ENCODE data around the gene IAPP.

IAPP gene

DNA sequence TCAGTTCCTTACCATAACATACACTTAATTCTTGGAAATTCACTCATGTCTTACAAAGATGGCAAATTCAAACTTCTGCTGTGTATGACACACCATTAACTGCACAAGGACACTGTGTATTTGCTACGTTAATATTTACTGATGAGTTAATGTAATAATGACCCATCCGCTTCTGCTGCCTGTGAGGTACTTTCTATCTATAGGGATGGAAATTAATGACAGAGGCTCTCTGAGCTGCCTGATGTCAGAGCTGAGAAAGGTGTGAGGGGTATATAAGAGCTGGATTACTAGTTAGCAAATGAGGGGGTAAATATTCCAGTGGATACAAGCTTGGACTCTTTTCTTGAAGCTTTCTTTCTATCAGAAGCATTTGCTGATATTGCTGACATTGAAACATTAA is at the start of gene IAPP:
Gene IAPP, plus strand, starts transcription at position 301 of the 400 bp plus-strand sequence. CDS start 450 bp downstream, outside the sequence.
- H3K9me3 Mint-ChIP-seq = no peaks in the 10 kb centered on the region
- peaks cover 0 to 2% of the 10 kb centered on the region in 2 donors for H3K4me1 Mint-ChIP-seq
- no peaks in the 10 kb centered on the region for H3K36me3 Mint-ChIP-seq
- ATAC-seq (replicated peaks) = no peak
- no peak for DNase-seq
- no peak within 1 kb of the TSS for H3K4me3 Mint-ChIP-seq
- H3K27ac Mint-ChIP-seq = no peak within 1 kb of the TSS
- no peaks in the 10 kb centered on the region for H3K27me3 Mint-ChIP-seq

DNA sequence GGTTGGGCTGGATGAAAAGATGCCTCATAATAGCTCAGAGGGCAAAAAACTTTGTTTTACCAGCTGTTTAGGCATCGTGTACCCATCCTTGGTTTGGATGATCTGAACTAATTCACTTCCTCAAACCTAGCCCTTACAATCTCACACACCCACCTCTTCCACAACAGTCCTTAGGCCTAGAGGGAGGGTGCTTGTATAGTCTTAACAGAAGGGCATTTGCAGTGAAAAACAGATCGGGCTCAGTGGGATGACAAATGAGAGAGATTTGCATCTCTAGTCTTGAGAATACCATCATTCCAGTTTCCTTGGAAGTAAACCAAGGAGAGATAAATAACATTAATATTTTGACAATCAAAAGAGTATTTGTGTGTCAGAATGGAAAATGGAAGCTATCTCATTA is 49.0 kb upstream of the IAPP start:
- H3K9me3 Mint-ChIP-seq = peaks cover 11 to 13% of the 10 kb centered on the region in 2 donors
- no peaks in the 10 kb centered on the region for H3K36me3 Mint-ChIP-seq
- H3K4me3 Mint-ChIP-seq = no peak overlapping the region
- H3K27ac Mint-ChIP-seq = no peak overlapping the region
- no peak for ATAC-seq (replicated peaks)
- no peaks in the 10 kb centered on the region for H3K4me1 Mint-ChIP-seq
- no peaks in the 10 kb centered on the region for H3K27me3 Mint-ChIP-seq
- DNase-seq = no peak

DNA sequence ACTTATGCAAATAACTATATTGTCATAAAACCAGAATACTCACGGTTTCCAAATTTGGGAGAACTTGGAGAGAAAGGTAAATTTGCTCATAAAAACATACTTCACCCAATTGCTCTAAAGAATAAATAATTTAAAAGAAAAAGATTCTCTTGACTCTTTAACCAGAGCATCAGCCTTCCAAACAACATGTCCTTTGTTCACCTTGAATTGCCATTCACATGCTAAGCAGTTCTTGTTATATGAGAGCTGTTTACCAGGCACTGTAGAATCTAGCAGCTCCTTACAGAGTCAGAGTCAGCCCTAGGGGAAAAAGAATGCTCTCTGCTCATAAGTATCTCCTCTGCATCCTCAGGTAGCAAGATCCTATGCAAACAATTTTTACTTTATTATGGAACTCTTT is 48.2 kb upstream of the IAPP start:
- Mint-ChIP-seq H3K9me3 (peaks cover 11 to 15% of the 10 kb centered on the region in 2 donors), H3K36me3 (no peaks in the 10 kb centered on the region), H3K4me3 (no peak overlapping the region), H3K27me3 (no peaks in the 10 kb centered on the region), H3K4me1 (no peaks in the 10 kb centered on the region), H3K27ac (no peak overlapping the region)
- ATAC-seq (replicated peaks) (no peak), DNase-seq (no peak)

DNA sequence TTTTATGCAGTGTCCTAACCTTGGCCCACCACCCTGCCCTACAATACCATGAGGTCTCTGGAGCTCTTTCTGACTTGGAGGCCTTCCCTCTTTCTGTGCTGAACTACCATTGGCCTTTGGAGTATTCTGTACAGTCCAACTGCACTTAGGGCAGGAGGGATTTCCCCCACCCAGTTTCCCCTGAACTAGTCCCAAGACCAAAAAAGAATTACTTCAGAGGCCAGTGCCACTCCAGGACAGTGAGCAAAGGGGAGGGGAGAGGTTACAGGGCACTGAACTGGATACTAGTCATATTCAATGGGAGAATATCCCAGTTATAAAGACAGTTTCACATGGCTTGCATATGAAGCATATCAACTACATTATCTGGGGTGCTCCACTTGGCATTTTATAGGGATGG is 44.1 kb upstream of the IAPP start:
- ATAC-seq (replicated peaks) = no peak
- Mint-ChIP-seq H3K4me3 (no peak overlapping the region), H3K9me3 (peaks cover 16% of the 10 kb centered on the region in 2 donors), H3K27me3 (no peaks in the 10 kb centered on the region), H3K4me1 (no peaks in the 10 kb centered on the region), H3K36me3 (no peaks in the 10 kb centered on the region), H3K27ac (no peak overlapping the region)
- DNase-seq = no peak

DNA sequence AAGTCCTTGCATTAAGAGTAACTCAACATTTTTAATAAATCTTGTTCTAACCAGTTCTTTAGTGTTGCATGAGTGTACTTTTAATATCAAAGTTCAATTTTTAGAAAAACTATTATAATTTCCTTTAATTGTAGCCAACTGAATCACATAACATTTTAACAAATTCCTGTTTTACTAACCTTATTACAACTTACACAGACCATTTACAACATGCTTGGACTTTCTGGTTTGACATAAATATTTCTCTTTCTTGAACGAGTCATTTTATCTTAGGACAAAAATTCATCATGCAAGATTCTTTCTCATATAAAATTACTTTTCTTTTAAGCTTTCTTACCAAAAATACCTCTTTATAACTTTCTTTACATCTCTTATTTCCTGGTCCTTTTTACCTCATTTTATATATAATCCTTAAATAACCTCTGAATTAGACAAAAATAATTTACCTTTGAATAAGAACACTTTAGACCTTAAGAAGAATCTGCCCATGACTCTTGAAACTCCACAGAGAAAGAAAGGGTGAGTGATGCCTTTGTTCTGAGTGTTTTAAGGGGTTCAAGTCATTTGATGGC is 41.9 kb upstream of the IAPP start:
- no peak for DNase-seq
- no peak overlapping the region for H3K4me3 Mint-ChIP-seq
- H3K27me3 Mint-ChIP-seq = no peaks in the 10 kb centered on the region
- H3K36me3 Mint-ChIP-seq = no peaks in the 10 kb centered on the region
- no peaks in the 10 kb centered on the region for H3K4me1 Mint-ChIP-seq
- H3K9me3 Mint-ChIP-seq = peaks cover 16% of the 10 kb centered on the region in 2 donors
- H3K27ac Mint-ChIP-seq = no peak overlapping the region
- no peak for ATAC-seq (replicated peaks)

DNA sequence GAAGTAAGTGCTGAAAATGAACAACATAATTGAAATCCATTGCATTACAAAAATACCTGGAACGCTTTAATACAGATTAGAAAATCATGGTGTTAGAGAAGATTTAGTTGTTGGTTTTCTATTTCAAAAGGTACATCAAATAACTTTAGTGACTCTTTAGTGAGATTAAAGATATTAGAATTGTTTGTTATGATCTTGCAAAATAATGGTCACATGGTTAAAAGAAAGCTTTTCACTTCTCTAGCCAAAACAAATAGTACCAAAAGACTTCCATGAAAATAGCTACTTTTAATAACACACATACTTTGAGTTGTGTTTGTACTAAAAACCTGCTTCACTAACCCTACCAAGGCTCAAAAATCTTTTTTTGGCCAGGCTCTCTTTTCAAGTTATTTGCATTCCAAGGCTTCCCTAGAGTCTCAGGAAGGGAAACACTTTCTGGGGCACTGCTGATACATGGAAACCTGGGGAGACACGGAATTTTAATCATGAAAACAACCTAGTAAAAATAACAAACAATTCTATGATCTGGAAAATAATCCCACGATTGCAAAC is 37.9 kb upstream of the IAPP start, which contains the start of gene SLCO1A2:
Gene SLCO1A2, minus strand, starts transcription at position 147 of the 555 bp plus-strand sequence. CDS start 270 bp downstream, outside the sequence.
- no peaks in the 10 kb centered on the region for H3K4me1 Mint-ChIP-seq
- DNase-seq = no peak
- H3K36me3 Mint-ChIP-seq = no peaks in the 10 kb centered on the region
- H3K9me3 Mint-ChIP-seq = peaks cover 2 to 5% of the 10 kb centered on the region in 2 donors
- no peak within 1 kb of the TSS for H3K4me3 Mint-ChIP-seq
- no peaks in the 10 kb centered on the region for H3K27me3 Mint-ChIP-seq
- no peak within 1 kb of the TSS for H3K27ac Mint-ChIP-seq
- ATAC-seq (replicated peaks) = no peak

DNA sequence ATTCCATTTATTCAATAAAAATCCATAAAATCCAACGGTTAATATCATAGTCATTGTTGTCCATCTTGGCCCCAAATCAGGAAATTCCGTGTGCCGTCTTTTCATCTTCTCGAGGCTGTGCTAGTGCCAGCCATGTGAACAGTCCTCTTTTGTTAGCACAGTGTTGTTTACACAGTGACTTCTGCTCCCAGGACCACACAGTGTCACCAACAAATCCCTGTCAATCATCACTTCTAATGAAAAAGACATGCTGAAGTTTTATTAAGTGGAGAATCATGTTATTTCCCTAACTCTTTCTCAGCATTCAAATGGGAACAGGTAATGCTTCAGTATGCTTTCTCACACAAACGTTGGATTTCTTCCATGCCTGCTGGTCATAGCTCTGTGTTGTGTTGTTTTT is 36.0 kb upstream of the IAPP start:
- Mint-ChIP-seq H3K27ac (no peak overlapping the region), H3K36me3 (no peaks in the 10 kb centered on the region), H3K27me3 (no peaks in the 10 kb centered on the region), H3K9me3 (no peaks in the 10 kb centered on the region), H3K4me3 (no peak overlapping the region), H3K4me1 (no peaks in the 10 kb centered on the region)
- ATAC-seq (replicated peaks) (no peak), DNase-seq (no peak)

DNA sequence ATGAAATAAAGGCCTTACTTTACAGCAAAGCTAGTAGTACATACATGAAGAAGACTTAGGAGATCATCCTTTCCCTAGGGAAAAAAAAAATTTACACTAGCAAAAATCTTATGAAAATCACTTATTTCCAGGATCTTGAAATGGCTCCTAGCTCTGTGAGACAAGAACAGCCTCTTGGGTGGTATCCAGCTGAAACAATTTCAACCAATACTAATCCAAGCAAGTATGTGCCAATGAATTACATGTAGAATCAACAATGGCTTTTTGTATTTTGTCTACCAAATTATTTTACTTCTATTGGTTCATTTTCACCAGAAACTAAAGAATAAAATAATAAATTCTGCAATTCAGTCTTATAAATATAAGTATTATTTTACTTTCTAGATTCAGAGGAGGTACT is 35.2 kb upstream of the IAPP start:
- H3K4me3 Mint-ChIP-seq = no peak overlapping the region
- H3K27me3 Mint-ChIP-seq = no peaks in the 10 kb centered on the region
- no peaks in the 10 kb centered on the region for H3K36me3 Mint-ChIP-seq
- H3K4me1 Mint-ChIP-seq = no peaks in the 10 kb centered on the region
- H3K27ac Mint-ChIP-seq = no peak overlapping the region
- DNase-seq (no peak), ATAC-seq (replicated peaks) (no peak)
- H3K9me3 Mint-ChIP-seq = no peaks in the 10 kb centered on the region

DNA sequence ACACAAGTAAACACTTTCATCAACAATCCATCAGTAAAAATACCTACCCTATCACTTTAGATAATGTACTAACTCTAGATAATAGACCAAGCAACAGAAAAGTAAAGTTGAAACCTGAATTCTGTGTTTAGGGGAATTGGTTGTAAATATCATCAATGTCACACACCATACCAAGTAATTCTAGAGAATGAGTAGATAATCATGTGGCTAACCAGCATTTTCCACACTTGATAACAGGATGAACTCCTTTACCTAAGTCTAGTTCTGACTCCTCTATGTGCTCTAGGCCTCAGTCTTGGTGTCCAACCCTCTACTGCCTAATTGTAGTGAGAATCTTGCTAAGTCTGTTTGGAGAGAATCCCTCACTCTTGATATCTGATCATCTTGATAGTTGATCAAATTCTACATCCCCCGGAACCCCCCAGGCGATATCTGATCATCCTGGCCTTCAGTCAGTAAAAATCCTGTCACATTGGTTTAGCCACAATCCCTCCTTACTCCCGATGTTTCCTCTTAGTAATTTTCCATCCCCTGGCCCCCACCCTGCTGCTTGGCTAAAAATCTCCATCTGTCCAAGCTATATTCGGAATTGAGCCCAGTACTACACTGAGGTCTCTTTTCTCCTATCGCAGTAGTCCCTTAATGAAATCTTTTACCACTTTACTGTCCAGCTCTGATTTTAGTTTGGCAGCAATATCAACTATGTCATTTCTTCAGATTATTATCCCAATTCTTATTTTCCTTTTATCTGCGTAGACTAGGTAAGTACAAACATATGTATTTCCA is 34.5 kb upstream of the IAPP start:
- no peaks in the 10 kb centered on the region for H3K36me3 Mint-ChIP-seq

DNA sequence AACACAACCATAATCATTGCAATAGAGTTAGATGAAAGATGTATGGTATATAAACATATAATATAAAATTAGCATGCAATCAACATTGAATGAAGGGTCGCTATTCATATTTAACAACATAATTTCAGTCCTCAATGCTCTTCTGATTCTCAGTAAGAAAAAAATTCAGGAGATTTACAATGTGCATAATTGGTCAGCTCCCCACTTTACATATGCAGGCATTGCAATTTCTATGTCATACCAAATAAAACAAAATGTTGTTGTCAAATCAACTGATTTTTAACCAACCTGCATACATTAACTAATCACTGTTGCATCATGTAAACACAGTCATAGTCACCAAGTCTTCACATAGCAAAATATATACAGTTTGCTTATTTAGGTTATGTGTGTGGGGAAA is 32.8 kb upstream of the IAPP start:
- Mint-ChIP-seq H3K4me3 (no peak overlapping the region), H3K36me3 (no peaks in the 10 kb centered on the region), H3K27ac (no peak overlapping the region), H3K4me1 (no peaks in the 10 kb centered on the region), H3K9me3 (no peaks in the 10 kb centered on the region), H3K27me3 (no peaks in the 10 kb centered on the region)
- DNase-seq (no peak), ATAC-seq (replicated peaks) (no peak)

More for the DNA sequence above, 34.5 kb upstream of the IAPP start:
- Mint-ChIP-seq H3K4me1 (no peaks in the 10 kb centered on the region), H3K4me3 (no peak overlapping the region), H3K27me3 (no peaks in the 10 kb centered on the region), H3K9me3 (no peaks in the 10 kb centered on the region), H3K27ac (no peak overlapping the region)
- no peak for DNase-seq
- no peak for ATAC-seq (replicated peaks)

DNA sequence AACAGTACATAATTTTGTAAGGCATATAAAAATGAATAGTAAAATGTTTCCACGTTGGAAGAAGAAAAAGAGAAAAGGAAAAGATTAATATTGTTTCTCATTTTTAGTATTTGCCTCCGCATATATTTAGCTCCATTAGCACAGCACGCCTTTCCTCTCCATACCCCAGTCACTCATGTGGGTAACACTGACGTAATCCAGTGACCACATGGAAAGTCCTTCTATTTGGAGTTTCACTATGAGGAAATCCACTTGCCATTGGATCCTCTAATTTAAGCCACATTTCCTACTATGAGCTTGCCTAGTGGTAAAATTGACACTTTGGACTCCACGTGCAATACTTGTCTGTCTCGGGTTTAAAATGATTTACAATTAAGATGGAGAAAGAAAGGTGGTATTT is 32.3 kb upstream of the IAPP start:
- ATAC-seq (replicated peaks) = no peak
- Mint-ChIP-seq H3K4me1 (no peaks in the 10 kb centered on the region), H3K27me3 (no peaks in the 10 kb centered on the region), H3K4me3 (no peak overlapping the region), H3K27ac (no peak overlapping the region), H3K9me3 (no peaks in the 10 kb centered on the region), H3K36me3 (no peaks in the 10 kb centered on the region)
- no peak for DNase-seq

DNA sequence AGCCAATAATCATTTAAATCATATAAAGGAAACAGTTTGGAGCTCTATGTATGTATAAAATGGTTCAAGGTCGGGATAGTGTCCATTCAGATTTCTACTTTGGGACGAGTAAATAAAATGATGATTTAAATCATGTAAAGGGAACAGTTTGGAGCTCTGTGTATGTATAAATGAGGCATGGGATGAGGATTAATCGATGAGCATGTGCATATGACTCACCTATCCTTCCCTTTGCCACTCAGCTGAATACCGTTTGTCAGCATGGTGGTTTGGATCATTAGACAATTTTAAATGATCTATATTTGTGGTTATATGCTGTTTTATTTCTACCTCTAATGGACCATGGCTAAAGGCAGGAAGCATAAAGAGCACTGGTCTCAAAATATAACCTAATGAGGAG is 30.9 kb upstream of the IAPP start:
- H3K27me3 Mint-ChIP-seq = no peaks in the 10 kb centered on the region
- no peak overlapping the region for H3K27ac Mint-ChIP-seq
- no peaks in the 10 kb centered on the region for H3K9me3 Mint-ChIP-seq
- ATAC-seq (replicated peaks) (no peak), DNase-seq (no peak)
- H3K36me3 Mint-ChIP-seq = no peaks in the 10 kb centered on the region
- H3K4me1 Mint-ChIP-seq = no peaks in the 10 kb centered on the region
- no peak overlapping the region for H3K4me3 Mint-ChIP-seq

DNA sequence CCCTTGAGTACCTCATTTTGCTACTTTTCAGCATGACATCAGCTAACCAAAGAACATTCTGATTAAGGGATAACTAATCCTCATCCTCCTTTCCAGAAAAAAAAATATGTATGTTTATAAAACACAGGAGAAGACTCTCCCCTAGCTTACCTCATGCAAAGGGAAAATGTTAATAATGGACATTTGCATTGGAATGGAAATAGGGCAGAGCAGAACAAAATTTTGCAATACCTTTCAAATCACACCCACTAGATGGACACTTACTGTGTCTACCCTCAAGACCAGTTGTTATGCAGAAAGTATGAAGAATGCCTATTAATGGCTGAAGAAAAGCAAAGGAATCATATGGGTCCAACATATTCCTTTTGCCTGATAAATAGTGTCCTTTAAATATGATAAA is 29.1 kb upstream of the IAPP start:
- H3K9me3 Mint-ChIP-seq = no peaks in the 10 kb centered on the region
- H3K27me3 Mint-ChIP-seq = no peaks in the 10 kb centered on the region
- H3K36me3 Mint-ChIP-seq = no peaks in the 10 kb centered on the region
- no peaks in the 10 kb centered on the region for H3K4me1 Mint-ChIP-seq
- no peak for ATAC-seq (replicated peaks)
- no peak for DNase-seq
- H3K27ac Mint-ChIP-seq = no peak overlapping the region
- H3K4me3 Mint-ChIP-seq = no peak overlapping the region

DNA sequence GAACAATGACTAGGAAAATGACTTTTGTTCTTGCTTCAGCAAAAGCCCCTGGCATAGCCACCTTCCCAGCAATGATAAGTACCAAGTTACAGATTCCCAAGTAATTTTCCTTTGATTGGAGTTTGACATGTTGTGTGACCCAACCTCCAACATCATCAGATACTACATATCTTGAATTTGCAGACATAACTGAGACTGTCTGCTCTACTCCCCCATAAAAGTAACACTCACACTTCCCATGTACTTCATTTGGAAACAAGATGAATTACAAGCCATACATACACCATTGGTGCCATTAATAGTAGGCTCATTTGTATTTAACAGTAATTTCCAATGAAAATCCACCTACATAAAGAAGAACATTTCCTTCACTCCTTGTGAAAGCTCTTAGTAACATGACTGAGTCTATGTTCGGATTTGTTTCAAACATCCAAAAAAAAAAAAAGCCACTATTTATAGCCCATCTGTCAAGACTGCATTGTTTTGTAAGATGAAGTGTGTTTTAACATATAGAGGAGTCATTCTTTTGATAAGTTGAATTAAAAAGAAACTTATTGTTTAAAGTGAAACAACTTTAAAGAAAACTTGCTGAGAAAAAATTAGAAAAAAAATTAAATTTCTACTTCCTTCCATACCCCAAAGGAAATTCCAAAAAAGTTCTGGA is 26.0 kb upstream of the IAPP start:
- Mint-ChIP-seq H3K4me3 (no peak overlapping the region), H3K4me1 (no peaks in the 10 kb centered on the region), H3K27me3 (no peaks in the 10 kb centered on the region), H3K27ac (no peak overlapping the region), H3K9me3 (no peaks in the 10 kb centered on the region), H3K36me3 (no peaks in the 10 kb centered on the region)
- no peak for ATAC-seq (replicated peaks)
- DNase-seq = no peak

DNA sequence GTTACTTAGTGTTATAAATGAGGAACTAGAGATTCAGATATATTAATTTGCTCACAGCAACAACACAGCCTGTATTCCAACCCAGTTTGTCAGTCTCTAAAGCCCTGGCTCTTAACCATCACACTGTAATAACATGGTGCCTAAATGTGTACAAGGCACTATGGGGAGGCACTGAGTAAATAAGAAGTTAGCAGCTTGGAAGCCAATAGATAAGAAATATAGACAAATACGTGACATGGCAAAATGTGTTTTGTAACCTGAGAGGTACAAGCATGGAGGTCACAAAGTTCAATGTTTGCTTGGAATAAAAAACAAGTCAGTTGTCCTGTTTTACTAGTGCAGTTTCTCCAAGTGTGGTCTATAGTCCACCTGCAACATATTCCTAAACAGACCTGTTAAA is 21.7 kb upstream of the IAPP start:
- Mint-ChIP-seq H3K27me3 (peaks cover 0 to 12% of the 10 kb centered on the region in 2 donors), H3K27ac (no peak overlapping the region)
- no peak for ATAC-seq (replicated peaks)

More for the DNA sequence above, 21.7 kb upstream of the IAPP start:
- DNase-seq = no peak
- no peak overlapping the region for H3K4me3 Mint-ChIP-seq
- no peaks in the 10 kb centered on the region for H3K36me3 Mint-ChIP-seq
- H3K9me3 Mint-ChIP-seq = no peaks in the 10 kb centered on the region
- no peaks in the 10 kb centered on the region for H3K4me1 Mint-ChIP-seq
